ENCODE measurements around the gene CLCN4. TPM values are rescaled to one million over a fixed set of nuclear protein-coding genes. Genes with fewer than 3 reads are reported as not detected.

CLCN4 gene
- total and polyA plus RNA-seq, 2 of the 8 experiments (the other 6 are each of a cell fraction or from before 2014, with no cell fraction given): 3.3 to 11.2 TPM

DNA sequence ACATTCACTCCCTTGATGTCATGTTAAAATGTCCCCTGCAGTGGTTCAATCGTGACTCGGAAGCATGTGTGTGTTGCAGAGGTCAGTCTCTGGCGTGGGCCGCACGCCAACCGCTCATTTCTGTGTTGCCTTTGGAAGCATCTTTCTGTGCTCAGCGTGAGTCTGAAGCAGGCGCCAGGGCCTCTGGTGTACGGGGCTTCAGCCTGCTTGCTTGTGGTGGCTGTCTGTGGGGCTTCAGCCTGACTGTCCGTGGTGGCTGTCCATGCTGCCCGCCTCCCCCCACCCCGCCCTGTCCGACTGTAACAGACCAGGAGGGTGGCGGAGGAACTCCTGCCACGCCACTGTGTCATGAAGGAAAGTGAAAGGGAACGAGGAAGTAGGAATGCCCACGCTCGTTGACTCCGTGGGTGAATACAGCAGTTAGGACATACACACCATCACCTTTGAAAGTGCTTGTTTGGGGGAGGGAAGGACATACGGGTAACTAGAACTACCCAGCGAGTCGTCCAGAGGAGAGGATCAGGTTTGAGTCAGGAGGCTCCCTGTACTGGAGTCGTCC lies 14.7 kb upstream of the CLCN4 start:
- Histone ChIP-seq H3K9me3 (ENCODE audit: insufficient read depth in 2 of 2, low read depth in 1 of 2, low read length in 1 of 2) (no peaks in the 10 kb centered on the region), H3K23me2 (ENCODE audit: low read depth, low read length) (no peaks in the 10 kb centered on the region), H4K20me1 (replicated peaks in 1 of 2; ENCODE audit: control insufficient read depth in 1 of 2, insufficient read depth in 2 of 2, low read length in 2 of 2) (no peaks in the 10 kb centered on the region), H2BK20ac (ENCODE audit: low read length) (no peak overlapping the region), H2AK5ac (ENCODE audit: low read depth, low read length) (no peak overlapping the region), H4K5ac (ENCODE audit: insufficient read length, low read depth, low read length) (no peak overlapping the region), H2BK12ac (ENCODE audit: low read depth, low read length) (no peak overlapping the region), H3K4me1 (replicated peaks in 1 of 4; ENCODE audit: control insufficient read depth in 3 of 4, insufficient read depth in 4 of 4, low read length in 3 of 4) (no peaks in the 10 kb centered on the region), H3K56ac (replicated peaks; ENCODE audit: insufficient read length, low read depth, low read length) (no peak overlapping the region), H2BK15ac (ENCODE audit: low read length) (no peak overlapping the region), H3K27ac (ENCODE audit: low read depth, low read length) (no peak overlapping the region), H3K4me3 (ENCODE audit: extremely low read depth in 1 of 4, insufficient read depth in 2 of 4, low read depth in 3 of 4, low read length in 4 of 4) (no peak overlapping the region), H4K8ac (ENCODE audit: extremely low read depth, insufficient read depth, low read length) (no peak overlapping the region), H3K23ac (ENCODE audit: insufficient read length) (no peak overlapping the region), H3K36me3 (ENCODE audit: control insufficient read depth in 2 of 4, insufficient read depth in 4 of 4, low read length in 3 of 4) (peaks cover 0 to 15% (median 3%) of the 10 kb centered on the region in 4 experiments; a peak in 5 of 8 replicates), H2BK5ac (ENCODE audit: low read depth, low read length) (no peak overlapping the region), H2AFZ (ENCODE audit: low read length) (no peak overlapping the region), H3K4me2 (ENCODE audit: insufficient read depth in 1 of 2, low read depth in 2 of 2, low read length in 2 of 2) (no peak overlapping the region), H3K27me3 (replicated peaks in 1 of 4; ENCODE audit: control insufficient read depth in 3 of 4, extremely low read depth in 1 of 4, insufficient read depth in 3 of 4, low read length in 3 of 4) (no peaks in the 10 kb centered on the region), H4K91ac (replicated peaks; ENCODE audit: insufficient read length, low read length) (no peak overlapping the region), H3K18ac (ENCODE audit: extremely low read depth, low read length) (no peak overlapping the region), H2BK120ac (replicated peaks; ENCODE audit: low read depth, low read length) (no peak overlapping the region), H3K79me1 (ENCODE audit: low read depth, low read length) (no peaks in the 10 kb centered on the region), H3K4ac (replicated peaks; ENCODE audit: insufficient read length, low read depth, low read length) (no peak overlapping the region), H3K14ac (ENCODE audit: insufficient read length) (no peak overlapping the region), H3K9ac (replicated peaks in 1 of 4; ENCODE audit: extremely low read depth in 1 of 4, low read depth in 3 of 4, low read length in 3 of 4) (no peak overlapping the region), H3K79me2 (ENCODE audit: control insufficient read depth in 1 of 2, insufficient read depth in 2 of 2, low read length in 2 of 2) (no peaks in the 10 kb centered on the region)
- ChIA-PET POLR2A (ENCODE audit: partially characterized antibody) (no interaction called here), CTCF (ENCODE audit: partially characterized antibody) (no interaction called here)
- FAIRE-seq: no peak
- WGBS, 2 experiments (ENCODE audit: extremely low coverage in 1 of 2, insufficient coverage in 1 of 2, insufficient read length in 1 of 2, insufficient replicate concordance in 2 of 2, low coverage in 1 of 2, low lambda C conversion rate in 2 of 2, missing lambda C conversion rate in 1 of 2): 93% methylated on average over 19 of the region's 23 CpGs; no CpG with 5 or more reads in 1 of the 2 experiments
- DNase-seq (ENCODE audit: low read depth in 1 of 2, low spot score in 2 of 2): no peak
- TF ChIP-seq CTBP2 (IDR thresholded peaks at IDR 0.05; ENCODE audit: borderline replicate concordance, insufficient read depth, insufficient read length, low read length) (no peak), CBX5 (IDR thresholded peaks at IDR 0.05; ENCODE audit: low read depth, low read length) (no peak), POLR2A (IDR thresholded peaks at IDR 0.05; ENCODE audit: control extremely low read depth in 1 of 2, low read depth in 2 of 2, low read length in 2 of 2) (no peak), RNF2 (IDR thresholded peaks at IDR 0.05; ENCODE audit: borderline replicate concordance, low read depth, low read length, missing control alignments, poor library complexity, severe bottlenecking) (no peak), KDM1A (IDR thresholded peaks at IDR 0.05; ENCODE audit: borderline replicate concordance, low read length) (no peak), CHD2 (IDR thresholded peaks at IDR 0.05; ENCODE audit: low read length) (no peak), KDM5A (IDR thresholded peaks at IDR 0.05; ENCODE audit: low read length) (no peak), YY1 (IDR thresholded peaks at IDR 0.05; ENCODE audit: low read depth, low read length) (no peak), SP4 (IDR thresholded peaks at IDR 0.05; ENCODE audit: low read length) (no peak), CEBPB (IDR thresholded peaks at IDR 0.05; ENCODE audit: low read depth, low read length) (no peak)
- TF ChIP-seq, protein P1, sequence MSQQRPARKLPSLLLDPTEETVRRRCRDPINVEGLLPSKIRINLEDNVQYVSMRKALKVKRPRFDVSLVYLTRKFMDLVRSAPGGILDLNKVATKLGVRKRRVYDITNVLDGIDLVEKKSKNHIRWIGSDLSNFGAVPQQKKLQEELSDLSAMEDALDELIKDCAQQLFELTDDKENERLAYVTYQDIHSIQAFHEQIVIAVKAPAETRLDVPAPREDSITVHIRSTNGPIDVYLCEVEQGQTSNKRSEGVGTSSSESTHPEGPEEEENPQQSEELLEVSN (IDR thresholded peaks at IDR 0.05): no peak
- TF ChIP-seq, protein P2, sequence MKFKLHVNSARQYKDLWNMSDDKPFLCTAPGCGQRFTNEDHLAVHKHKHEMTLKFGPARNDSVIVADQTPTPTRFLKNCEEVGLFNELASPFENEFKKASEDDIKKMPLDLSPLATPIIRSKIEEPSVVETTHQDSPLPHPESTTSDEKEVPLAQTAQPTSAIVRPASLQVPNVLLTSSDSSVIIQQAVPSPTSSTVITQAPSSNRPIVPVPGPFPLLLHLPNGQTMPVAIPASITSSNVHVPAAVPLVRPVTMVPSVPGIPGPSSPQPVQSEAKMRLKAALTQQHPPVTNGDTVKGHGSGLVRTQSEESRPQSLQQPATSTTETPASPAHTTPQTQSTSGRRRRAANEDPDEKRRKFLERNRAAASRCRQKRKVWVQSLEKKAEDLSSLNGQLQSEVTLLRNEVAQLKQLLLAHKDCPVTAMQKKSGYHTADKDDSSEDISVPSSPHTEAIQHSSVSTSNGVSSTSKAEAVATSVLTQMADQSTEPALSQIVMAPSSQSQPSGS (IDR thresholded peaks at IDR 0.05; ENCODE audit: low read length): no peak
